ENCODE results near the gene TMEM134.

- TF ChIP-seq, protein P1, sequence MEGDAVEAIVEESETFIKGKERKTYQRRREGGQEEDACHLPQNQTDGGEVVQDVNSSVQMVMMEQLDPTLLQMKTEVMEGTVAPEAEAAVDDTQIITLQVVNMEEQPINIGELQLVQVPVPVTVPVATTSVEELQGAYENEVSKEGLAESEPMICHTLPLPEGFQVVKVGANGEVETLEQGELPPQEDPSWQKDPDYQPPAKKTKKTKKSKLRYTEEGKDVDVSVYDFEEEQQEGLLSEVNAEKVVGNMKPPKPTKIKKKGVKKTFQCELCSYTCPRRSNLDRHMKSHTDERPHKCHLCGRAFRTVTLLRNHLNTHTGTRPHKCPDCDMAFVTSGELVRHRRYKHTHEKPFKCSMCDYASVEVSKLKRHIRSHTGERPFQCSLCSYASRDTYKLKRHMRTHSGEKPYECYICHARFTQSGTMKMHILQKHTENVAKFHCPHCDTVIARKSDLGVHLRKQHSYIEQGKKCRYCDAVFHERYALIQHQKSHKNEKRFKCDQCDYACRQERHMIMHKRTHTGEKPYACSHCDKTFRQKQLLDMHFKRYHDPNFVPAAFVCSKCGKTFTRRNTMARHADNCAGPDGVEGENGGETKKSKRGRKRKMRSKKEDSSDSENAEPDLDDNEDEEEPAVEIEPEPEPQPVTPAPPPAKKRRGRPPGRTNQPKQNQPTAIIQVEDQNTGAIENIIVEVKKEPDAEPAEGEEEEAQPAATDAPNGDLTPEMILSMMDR (IDR thresholded peaks at IDR 0.05; ENCODE audit: insufficient read depth, low read depth, low read length) = no peak
- no peak for TF ChIP-seq EZH2 (IDR thresholded peaks at IDR 0.05; ENCODE audit: insufficient read depth, low read length)
These were observed 28.6 kb downstream of the TMEM134 start for GRCh38 chr11:67440229-67441097.
